CD4-positive, alpha-beta memory T cell (primary cell): ENCODE results near the gene MAPRE2. TPM values are rescaled to one million over a fixed set of nuclear protein-coding genes. Genes with fewer than 3 reads are reported as not detected.

Experiments used
- CTCF ChIA-PET: fragments of 350-600 bp; sonication (Branson Sonifier 250); formaldehyde crosslinking; loops from one replicate; lab custom pipeline; 2021; ENCODE audit warnings: inconsistent platforms; ENCODE audit not compliant: partially characterized antibody; lab: Charles Lee
- POLR2A ChIA-PET: fragments of 350-600 bp; sonication (Branson Sonifier 250); formaldehyde crosslinking; loops from one replicate; lab custom pipeline; 2021; ENCODE audit not compliant: partially characterized antibody; lab: Charles Lee
- DNase-seq, 5 donors: peaks; one replicate each; pipeline versions ENCODE4 v3.0.0 to v3.0.0-alpha.2; 2020 to 2022; ENCODE audit warnings: mixed read lengths in 1 of 5
- H3K27ac ChIP-seq: one replicate; pipeline ENCODE4 v1.7.0; 2013; ENCODE audit warnings: low read depth, low read length
- H3K27me3 ChIP-seq: 2 replicates; pipeline ENCODE4 v1.7.0; 2013; ENCODE audit warnings: mild to moderate bottlenecking, low read length, moderate library complexity; ENCODE audit not compliant: insufficient read depth
- H3K36me3 ChIP-seq: 2 replicates; pipeline ENCODE4 v1.7.0; 2013; ENCODE audit warnings: mild to moderate bottlenecking, low read length, moderate library complexity; ENCODE audit not compliant: insufficient read depth
- H3K4me1 ChIP-seq: 2 replicates; pipeline ENCODE4 v1.7.0; 2013; ENCODE audit warnings: mild to moderate bottlenecking, low read length, moderate library complexity; ENCODE audit not compliant: insufficient read depth
- H3K4me3 ChIP-seq, 2 donors: one replicate each; pipeline ENCODE4 v1.7.0; 2013; ENCODE audit warnings: low read length in 2 of 2, mild to moderate bottlenecking in 1 of 2
- H3K9me3 ChIP-seq, 2 donors: one replicate each; pipeline ENCODE4 v1.7.0; 2013; ENCODE audit warnings: low read length in 2 of 2, control low read depth in 1 of 2; ENCODE audit not compliant: control insufficient read depth in 1 of 2
- H3K27ac Mint-ChIP-seq, 7 donors: one replicate each; pipeline ENCODE4 v1.8.0; 2020 to 2021; ENCODE audit warnings: mixed read lengths in 7 of 7, mild to moderate bottlenecking in 6 of 7, inconsistent platforms in 3 of 7, moderate library complexity in 3 of 7
- H3K27me3 Mint-ChIP-seq, 2 donors: one replicate each; pipeline ENCODE4 v1.8.0; 2020 to 2021; ENCODE audit warnings: mixed read lengths in 2 of 2
- H3K36me3 Mint-ChIP-seq, 2 donors: one replicate each; pipeline ENCODE4 v1.8.0; 2020 to 2021; ENCODE audit warnings: mixed read lengths in 2 of 2, inconsistent platforms in 1 of 2, mild to moderate bottlenecking in 1 of 2
- H3K4me1 Mint-ChIP-seq, 4 donors: one replicate each; pipeline ENCODE4 v1.8.0; 2020 to 2021; ENCODE audit warnings: mixed read lengths in 4 of 4, mild to moderate bottlenecking in 1 of 4
- H3K4me3 Mint-ChIP-seq, 8 donors: one replicate each; pipeline ENCODE4 v1.8.0; 2020 to 2021; ENCODE audit warnings: mixed read lengths in 8 of 8, mild to moderate bottlenecking in 7 of 8, moderate library complexity in 6 of 8, inconsistent platforms in 3 of 8
- H3K9me3 Mint-ChIP-seq, 8 donors: one replicate each; pipeline ENCODE4 v1.8.0; 2020 to 2021; ENCODE audit warnings: mixed read lengths in 8 of 8, mild to moderate bottlenecking in 5 of 8, inconsistent platforms in 3 of 8, moderate library complexity in 1 of 8
- intact Hi-C: fragments of 100-400 bp; cut with micrococcal nuclease; formaldehyde crosslinking; loops from one replicate; pipeline ENCODE4 v1.15.1; 2023
- polyA plus RNA-seq, 2 donors: library from polyadenylated mRNA; unstranded; fragments of 300-500 nt; fragmentation: Illumina TruSeq; gene quantifications; one replicate each; pipeline ENCODE4 v1.2.3, GENCODE V29; 2021
- total RNA-seq, 2 experiments: library from RNA; stranded (reverse); gene quantifications; one replicate each; pipeline ENCODE4 v1.2.3, GENCODE V29; 2021

The MAPRE2 gene
- total and polyA plus RNA-seq, 4 experiments from 2014 or later, result 48.8 to 100 (median 60.3) TPM

GRCh38 chr18:35180455-35180854 is 139.2 kb downstream of the MAPRE2 start:
- Histone ChIP-seq H3K27me3 (no peaks in the 10 kb centered on the region), H3K4me3 (no peak overlapping the region), H3K36me3 (no peaks in the 10 kb centered on the region), H3K9me3 (no peaks in the 10 kb centered on the region), H3K27ac (no peak overlapping the region), H3K4me1 (no peaks in the 10 kb centered on the region)
- ChIA-PET POLR2A (no interaction called here), CTCF (no interaction called here)
- peaks cover 4% of the 10 kb centered on the region in 2 donors for H3K27me3 Mint-ChIP-seq
- no peak for DNase-seq
- intact Hi-C loops, result no loop called here
- H3K4me1 Mint-ChIP-seq, result no peaks in the 10 kb centered on the region
- H3K36me3 Mint-ChIP-seq, result no peaks in the 10 kb centered on the region
- H3K4me3 Mint-ChIP-seq, result no peak overlapping the region
- H3K27ac Mint-ChIP-seq, result no peak overlapping the region
- peaks cover 0 to 10% (median 0%) of the 10 kb centered on the region in 8 donors for H3K9me3 Mint-ChIP-seq

DNA sequence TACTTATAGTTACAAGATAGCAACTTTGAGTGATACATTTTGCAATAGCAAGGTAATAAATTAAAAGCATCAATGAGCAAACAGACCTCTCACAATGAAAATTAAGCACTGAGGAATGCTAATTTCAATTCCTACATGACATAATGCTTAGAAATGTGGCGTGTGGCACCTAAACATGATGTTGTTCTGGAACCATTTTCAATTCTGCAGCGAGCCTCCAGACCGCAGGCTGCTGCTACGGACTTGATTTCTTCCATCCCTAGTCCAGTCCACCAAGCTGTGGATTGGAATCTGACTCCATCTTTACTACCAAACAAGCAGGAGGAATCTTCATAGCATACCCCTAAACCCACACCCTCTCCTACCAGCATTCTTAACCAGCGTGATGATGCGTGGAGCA is 140.9 kb downstream of the MAPRE2 start:
- H3K36me3 Mint-ChIP-seq, result no peaks in the 10 kb centered on the region
- H3K4me3 Mint-ChIP-seq, result no peak overlapping the region
- H3K27ac ChIP-seq, result no peak overlapping the region
- H3K4me3 ChIP-seq, result no peak overlapping the region
- H3K27me3 Mint-ChIP-seq, result peaks cover 4% of the 10 kb centered on the region in 2 donors
- no peaks in the 10 kb centered on the region for H3K36me3 ChIP-seq
- CTCF ChIA-PET, result no interaction called here
- no peaks in the 10 kb centered on the region for H3K9me3 ChIP-seq
- DNase-seq, result no peak
- H3K4me1 Mint-ChIP-seq, result no peaks in the 10 kb centered on the region
- H3K4me1 ChIP-seq, result no peaks in the 10 kb centered on the region
- peaks cover 0 to under 1% (median 0%) of the 10 kb centered on the region in 8 donors for H3K9me3 Mint-ChIP-seq
- H3K27ac Mint-ChIP-seq, result no peak overlapping the region
- POLR2A ChIA-PET, result no interaction called here
- intact Hi-C loops, result no loop called here
- H3K27me3 ChIP-seq, result no peaks in the 10 kb centered on the region

GRCh38 chr18:35183886-35184285 is 142.7 kb downstream of the MAPRE2 start:
- ChIA-PET POLR2A (no interaction called here), CTCF (no interaction called here)
- DNase-seq, result no peak
- no peaks in the 10 kb centered on the region for H3K36me3 ChIP-seq
- no peak overlapping the region for H3K4me3 Mint-ChIP-seq
- H3K27ac Mint-ChIP-seq, result no peak overlapping the region
- no peaks in the 10 kb centered on the region for H3K36me3 Mint-ChIP-seq
- H3K4me1 ChIP-seq, result no peaks in the 10 kb centered on the region
- H3K4me3 ChIP-seq, result no peak overlapping the region
- no peaks in the 10 kb centered on the region for H3K9me3 Mint-ChIP-seq
- H3K27me3 Mint-ChIP-seq, result peaks cover 4% of the 10 kb centered on the region in 2 donors
- no peaks in the 10 kb centered on the region for H3K4me1 Mint-ChIP-seq
- no peak overlapping the region for H3K27ac ChIP-seq
- H3K27me3 ChIP-seq, result no peaks in the 10 kb centered on the region
- H3K9me3 ChIP-seq, result no peaks in the 10 kb centered on the region
- intact Hi-C loops, result no loop called here

- DNase-seq, result no peak
Observed at GRCh38 chr18:35185771-35186170, 144.6 kb downstream of the MAPRE2 start.

GRCh38 chr18:35186291-35187034 is 145.2 kb downstream of the MAPRE2 start:
- Histone ChIP-seq H3K4me1 (no peaks in the 10 kb centered on the region), H3K9me3 (no peaks in the 10 kb centered on the region), H3K4me3 (no peak overlapping the region), H3K27ac (no peak overlapping the region), H3K27me3 (no peaks in the 10 kb centered on the region), H3K36me3 (no peaks in the 10 kb centered on the region)
- Mint-ChIP-seq H3K4me1 (no peaks in the 10 kb centered on the region), H3K4me3 (no peak overlapping the region), H3K9me3 (no peaks in the 10 kb centered on the region), H3K27me3 (peaks cover 4% of the 10 kb centered on the region in 2 donors), H3K27ac (no peak overlapping the region), H3K36me3 (no peaks in the 10 kb centered on the region)
- POLR2A ChIA-PET, result no interaction called here
- intact Hi-C loops, result no loop called here
- CTCF ChIA-PET, result interaction anchor here (1.1 to 1.3 kb wide), 2 partner anchors 15 to 17 kb away, joined by 3 to 4 read pairs; no protein-coding TSS in a partner anchor
- DNase-seq, result no peak

More at GRCh38 chr18:35185771-35186170, 144.6 kb downstream of the MAPRE2 start:
- H3K27me3 Mint-ChIP-seq, result peaks cover 4% of the 10 kb centered on the region in 2 donors
- Histone ChIP-seq H3K27me3 (no peaks in the 10 kb centered on the region), H3K27ac (no peak overlapping the region), H3K4me1 (no peaks in the 10 kb centered on the region), H3K9me3 (no peaks in the 10 kb centered on the region), H3K4me3 (no peak overlapping the region), H3K36me3 (no peaks in the 10 kb centered on the region)
- H3K9me3 Mint-ChIP-seq, result no peaks in the 10 kb centered on the region
- intact Hi-C loops, result no loop called here
- H3K27ac Mint-ChIP-seq, result no peak overlapping the region
- H3K4me3 Mint-ChIP-seq, result no peak overlapping the region
- H3K36me3 Mint-ChIP-seq, result no peaks in the 10 kb centered on the region
- no peaks in the 10 kb centered on the region for H3K4me1 Mint-ChIP-seq
- ChIA-PET CTCF (interaction anchor here (1.1 kb wide), 1 partner anchor 18 kb away, joined by 3 read pairs; no protein-coding TSS in a partner anchor), POLR2A (no interaction called here)

DNA sequence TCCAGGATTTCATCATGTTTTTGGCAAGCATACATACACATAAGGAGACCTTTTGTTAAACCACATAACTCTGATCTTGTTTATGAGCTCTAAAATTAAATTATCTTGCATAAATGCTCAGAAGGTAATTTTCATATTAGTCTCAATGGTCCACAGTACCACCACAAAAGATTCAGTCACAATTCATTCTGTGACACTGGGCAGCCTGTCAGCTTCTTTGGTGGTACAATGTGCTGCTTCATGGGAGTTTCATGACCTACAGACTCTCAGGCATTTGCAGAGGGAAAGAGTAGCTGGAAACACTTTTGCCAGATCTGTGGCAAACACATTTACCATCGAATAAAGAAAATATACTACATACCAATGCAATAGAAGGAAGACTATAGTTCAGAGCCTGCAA is 148.3 kb downstream of the MAPRE2 start:
- Mint-ChIP-seq H3K27me3 (peaks cover 0 to 1% of the 10 kb centered on the region in 2 donors), H3K4me1 (peaks cover 0 to 4% (median 2%) of the 10 kb centered on the region in 4 donors), H3K4me3 (no peak overlapping the region), H3K9me3 (no peaks in the 10 kb centered on the region), H3K36me3 (no peaks in the 10 kb centered on the region), H3K27ac (no peak overlapping the region)
- Histone ChIP-seq H3K9me3 (no peaks in the 10 kb centered on the region), H3K4me1 (no peaks in the 10 kb centered on the region), H3K27ac (no peak overlapping the region), H3K27me3 (no peaks in the 10 kb centered on the region), H3K36me3 (no peaks in the 10 kb centered on the region), H3K4me3 (no peak overlapping the region)
- intact Hi-C loops, result no loop called here
- POLR2A ChIA-PET, result no interaction called here
- CTCF ChIA-PET, result no interaction called here
- DNase-seq, result no peak

GRCh38 chr18:35190948-35191697 is 149.9 kb downstream of the MAPRE2 start:
- peaks cover 0 to 4% of the 10 kb centered on the region in 2 donors for H3K27me3 Mint-ChIP-seq
- no peaks in the 10 kb centered on the region for H3K9me3 ChIP-seq
- H3K27me3 ChIP-seq, result no peaks in the 10 kb centered on the region
- peaks cover 0 to 4% (median 2%) of the 10 kb centered on the region in 4 donors for H3K4me1 Mint-ChIP-seq
- H3K36me3 Mint-ChIP-seq, result no peaks in the 10 kb centered on the region
- no peak for DNase-seq
- POLR2A ChIA-PET, result no interaction called here
- intact Hi-C loops, result no loop called here
- no peaks in the 10 kb centered on the region for H3K36me3 ChIP-seq
- peak overlapping the region in 1 of 8 donors; percentile 0 for H3K4me3 Mint-ChIP-seq
- no peak overlapping the region for H3K4me3 ChIP-seq
- CTCF ChIA-PET, result interaction anchor here (1.0 kb wide), 1 partner anchor 48 kb away, joined by 3 read pairs; no protein-coding TSS in a partner anchor
- H3K4me1 ChIP-seq, result no peaks in the 10 kb centered on the region
- H3K27ac ChIP-seq, result no peak overlapping the region
- H3K9me3 Mint-ChIP-seq, result no peaks in the 10 kb centered on the region
- H3K27ac Mint-ChIP-seq, result no peak overlapping the region
